ENCODE results near the gene PAF1.

DNA sequence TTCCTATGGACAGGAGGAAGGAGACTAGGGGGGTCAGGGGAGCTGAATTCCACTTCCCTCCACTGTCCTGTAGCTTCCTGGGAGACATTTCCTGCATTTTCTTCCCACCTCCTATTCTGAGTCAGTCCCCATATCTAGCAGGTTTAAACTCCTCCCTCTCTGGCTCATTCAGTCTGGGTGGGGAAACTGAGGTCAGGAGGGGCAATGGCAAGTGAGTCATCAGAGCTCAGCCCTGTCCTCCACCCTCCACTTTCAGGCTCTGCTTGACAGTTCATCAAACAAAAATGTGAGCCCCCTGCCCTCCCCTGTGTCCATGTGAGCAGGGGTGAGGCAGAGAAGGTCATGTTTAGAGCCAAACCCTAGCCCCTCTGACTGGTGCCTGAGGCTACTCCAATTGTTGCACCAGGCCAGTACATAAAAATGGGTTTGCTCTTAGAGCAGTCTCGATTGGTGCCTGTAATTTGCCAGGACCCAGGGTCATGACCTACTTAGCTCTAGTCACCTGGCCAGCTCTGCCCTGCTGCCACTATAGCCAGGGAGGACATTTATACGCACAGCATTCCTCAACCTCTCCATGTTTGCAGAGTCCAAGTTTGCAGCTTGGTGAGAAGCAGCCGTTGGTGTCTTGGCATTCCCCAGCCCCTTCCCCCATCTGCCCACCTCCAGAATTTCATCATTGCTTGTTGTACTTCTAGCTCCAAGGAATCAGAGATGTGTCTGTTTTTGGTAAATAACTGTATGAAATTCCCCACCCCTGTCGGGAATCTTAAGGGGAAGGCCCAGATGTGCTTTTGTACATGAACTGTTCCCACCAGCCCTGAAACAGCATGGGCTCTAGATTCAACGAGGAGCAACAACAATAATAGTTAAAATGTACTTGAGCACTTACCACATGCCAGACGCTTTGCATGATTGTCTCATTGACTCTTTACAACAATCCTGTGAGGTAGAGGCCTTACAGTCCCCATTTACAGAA, 27.9 kb downstream of the PAF1 start:
- TF ChIP-seq, protein P1, sequence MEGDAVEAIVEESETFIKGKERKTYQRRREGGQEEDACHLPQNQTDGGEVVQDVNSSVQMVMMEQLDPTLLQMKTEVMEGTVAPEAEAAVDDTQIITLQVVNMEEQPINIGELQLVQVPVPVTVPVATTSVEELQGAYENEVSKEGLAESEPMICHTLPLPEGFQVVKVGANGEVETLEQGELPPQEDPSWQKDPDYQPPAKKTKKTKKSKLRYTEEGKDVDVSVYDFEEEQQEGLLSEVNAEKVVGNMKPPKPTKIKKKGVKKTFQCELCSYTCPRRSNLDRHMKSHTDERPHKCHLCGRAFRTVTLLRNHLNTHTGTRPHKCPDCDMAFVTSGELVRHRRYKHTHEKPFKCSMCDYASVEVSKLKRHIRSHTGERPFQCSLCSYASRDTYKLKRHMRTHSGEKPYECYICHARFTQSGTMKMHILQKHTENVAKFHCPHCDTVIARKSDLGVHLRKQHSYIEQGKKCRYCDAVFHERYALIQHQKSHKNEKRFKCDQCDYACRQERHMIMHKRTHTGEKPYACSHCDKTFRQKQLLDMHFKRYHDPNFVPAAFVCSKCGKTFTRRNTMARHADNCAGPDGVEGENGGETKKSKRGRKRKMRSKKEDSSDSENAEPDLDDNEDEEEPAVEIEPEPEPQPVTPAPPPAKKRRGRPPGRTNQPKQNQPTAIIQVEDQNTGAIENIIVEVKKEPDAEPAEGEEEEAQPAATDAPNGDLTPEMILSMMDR (conservative IDR thresholded peaks at IDR 0.05 in 1 of 2, IDR thresholded peaks at IDR 0.05 in 1 of 2; ENCODE audit: low read depth in 1 of 2, low read length in 2 of 2), result no peak
- TF ChIP-seq EZH2 (IDR thresholded peaks at IDR 0.05; ENCODE audit: low read length, missing control alignments), result no peak
